GM12892 (cell line): ENCODE measurements around the gene CCL8.

Experiments
- POLR2A ChIP-seq: IDR thresholded peaks from 2 replicates; pipeline ENCODE4 v1.6.1; 2011; ENCODE audit warnings: low read depth, low read length, control low read depth
- TAF1 ChIP-seq: IDR thresholded peaks from 2 replicates; pipeline ENCODE4 v1.6.1; 2011; ENCODE audit warnings: low read depth, mild to moderate bottlenecking, control low read depth, low read length, borderline replicate concordance

DNA sequence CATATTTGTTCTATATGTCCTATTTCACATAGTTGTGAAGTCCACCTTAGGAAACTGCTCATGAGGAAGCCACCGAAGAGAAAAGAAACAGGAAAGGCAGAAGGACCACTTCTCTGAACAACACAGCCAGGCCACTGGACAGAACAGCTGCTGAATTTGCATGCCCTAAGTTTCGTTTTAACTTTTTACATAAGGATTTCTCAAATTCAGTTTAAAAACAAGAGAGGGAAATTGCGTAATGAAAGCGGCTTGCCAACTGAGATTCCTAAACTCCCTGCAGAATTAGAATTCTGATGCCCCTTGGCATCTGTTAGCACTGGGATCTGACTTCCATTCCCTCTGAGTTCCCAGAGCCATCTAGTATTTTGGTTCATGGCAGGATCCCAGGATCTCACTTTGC, 5.0 kb upstream of the CCL8 start:
- no peak for TF ChIP-seq TAF1
- no peak for TF ChIP-seq POLR2A
